Fibroblast of skin of abdomen (primary cell): ENCODE measurements around the gene EVI5L.
"Not testable (repeated sequence)": the region's sequence is repeated elsewhere in the genome, so short reads cannot be mapped to it uniquely, and the experiment has no call there.

ENCODE experiments used
- DNase-seq: peaks from one replicate; pipeline ENCODE4 v3.0.0-alpha.2; 2013

Gene EVI5L

GRCh38 chr19:7874076-7874896, 44.3 kb downstream of the EVI5L start, which contains the start of gene PRR36:
Gene PRR36 (minus strand): TSS chr19:7874390. CDS start chr19:7873689, 701 bp downstream.
- no peak for DNase-seq

- no peak for DNase-seq
These were observed 44.9 kb downstream of the EVI5L start for GRCh38 chr19:7874897-7875273.

- DNase-seq = no peak
These were observed 47.3 kb downstream of the EVI5L start for GRCh38 chr19:7877249-7877836.

GRCh38 chr19:7879111-7879807, 49.2 kb downstream of the EVI5L start:
- no peak for DNase-seq

- no peak for DNase-seq
These were observed 49.8 kb downstream of the EVI5L start for GRCh38 chr19:7879836-7880235.

- no peak for DNase-seq
These were observed 51.9 kb downstream of the EVI5L start for GRCh38 chr19:7881910-7882309.

- DNase-seq = no peak
These were observed 53.1 kb downstream of the EVI5L start for GRCh38 chr19:7883105-7883504.

- DNase-seq = no peak
These were observed 54.0 kb downstream of the EVI5L start for GRCh38 chr19:7883796-7884570.

GRCh38 chr19:7885818-7886217, 55.8 kb downstream of the EVI5L start:
- no peak for DNase-seq

- DNase-seq = no peak
These were observed 57.6 kb downstream of the EVI5L start for GRCh38 chr19:7887408-7888144.

- peak; percentile 71 for DNase-seq
These were observed 58.3 kb downstream of the EVI5L start, which contains the start of gene LRRC8E for GRCh38 chr19:7888145-7888825. Gene LRRC8E (plus strand): TSS chr19:7888510. CDS start chr19:7895604, 7,094 bp downstream.

- no peak for DNase-seq
These were observed 58.8 kb downstream of the EVI5L start for GRCh38 chr19:7888826-7889217.

- not testable (repeated sequence) for DNase-seq
These were observed 63.5 kb downstream of the EVI5L start for GRCh38 chr19:7893362-7894101.

- no peak for DNase-seq
These were observed 64.7 kb downstream of the EVI5L start for GRCh38 chr19:7894612-7895309.

GRCh38 chr19:7895565-7895964, 65.5 kb downstream of the EVI5L start:
- no peak for DNase-seq

GRCh38 chr19:7897292-7897691, 67.3 kb downstream of the EVI5L start:
- no peak for DNase-seq

GRCh38 chr19:7898967-7899366, 68.9 kb downstream of the EVI5L start:
- DNase-seq = no peak

GRCh38 chr19:7899751-7900378, 69.8 kb downstream of the EVI5L start:
- no peak for DNase-seq

- no peak for DNase-seq
These were observed 70.4 kb downstream of the EVI5L start for GRCh38 chr19:7900401-7900870.
